Activated CD4-positive, alpha-beta T cell treated with anti-CD3 and anti-CD28 coated beads, Interleukin-2, amount 50 U/mL, for 24 hours (primary cell): ENCODE data around the gene AASS.

Source experiments
- DNase-seq, 2 donors: peaks; one replicate each; pipeline ENCODE4 v3.0.0-alpha.2; 2020; ENCODE audit warnings: low read depth in 1 of 2, low spot score in 1 of 2

AASS gene

DNA sequence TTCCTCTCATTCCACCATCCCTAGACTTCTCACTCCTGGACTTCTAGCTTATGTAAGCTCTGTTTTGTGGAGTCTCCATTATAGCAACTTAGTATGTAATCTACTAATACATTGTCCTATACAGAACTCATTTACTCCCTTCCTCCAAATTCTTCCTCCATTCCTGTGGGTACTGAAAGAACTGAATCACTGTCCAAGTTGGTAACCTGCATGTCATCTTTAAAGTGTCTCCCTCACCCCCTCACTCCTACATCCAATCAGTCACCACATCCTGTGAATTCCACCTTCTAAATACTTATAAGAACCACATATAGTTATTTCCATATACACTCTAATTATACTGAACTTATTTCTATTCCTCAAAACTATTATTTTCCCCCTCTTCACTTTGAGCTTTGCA lies 20.3 kb downstream of the AASS start:
- DNase-seq, result no peak

DNA sequence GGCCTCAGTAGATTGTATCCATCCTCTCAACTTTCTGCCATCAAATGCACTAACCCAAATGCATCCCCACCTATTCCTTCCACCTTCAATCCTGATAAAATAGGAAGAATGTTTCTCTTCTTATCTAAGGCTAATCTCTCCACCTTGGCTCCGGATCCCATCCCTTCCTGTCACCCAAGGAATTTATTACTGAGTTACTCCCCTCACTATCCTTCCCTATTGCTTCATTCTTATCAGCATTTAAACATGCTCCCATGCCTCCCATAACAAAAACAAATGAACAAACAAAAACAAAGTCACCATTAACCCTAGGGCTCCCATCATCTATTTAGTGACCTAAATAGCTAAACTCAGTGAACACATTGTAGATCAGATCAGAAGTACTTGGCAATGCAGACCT lies 25.3 kb downstream of the AASS start:
- DNase-seq, result no peak

DNA sequence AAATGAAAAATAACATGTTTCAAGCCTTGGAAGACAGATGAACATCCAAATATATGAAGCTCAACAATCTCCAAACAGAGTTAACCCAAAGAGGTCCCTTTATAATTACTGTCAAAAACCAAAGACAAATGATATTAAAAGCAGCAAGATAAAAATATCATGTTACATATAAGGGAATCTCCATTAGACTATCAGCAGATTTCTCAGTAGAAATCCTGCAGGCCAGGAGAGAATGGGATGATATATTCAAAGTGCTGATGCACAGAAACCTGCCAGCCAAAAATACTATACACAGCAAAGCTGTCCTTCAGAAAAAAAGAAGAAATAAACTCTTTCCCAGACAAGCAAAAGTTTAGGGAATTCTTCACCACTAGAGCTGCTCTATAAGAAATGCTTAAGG lies 41.0 kb downstream of the AASS start:
- DNase-seq, result no peak

DNA sequence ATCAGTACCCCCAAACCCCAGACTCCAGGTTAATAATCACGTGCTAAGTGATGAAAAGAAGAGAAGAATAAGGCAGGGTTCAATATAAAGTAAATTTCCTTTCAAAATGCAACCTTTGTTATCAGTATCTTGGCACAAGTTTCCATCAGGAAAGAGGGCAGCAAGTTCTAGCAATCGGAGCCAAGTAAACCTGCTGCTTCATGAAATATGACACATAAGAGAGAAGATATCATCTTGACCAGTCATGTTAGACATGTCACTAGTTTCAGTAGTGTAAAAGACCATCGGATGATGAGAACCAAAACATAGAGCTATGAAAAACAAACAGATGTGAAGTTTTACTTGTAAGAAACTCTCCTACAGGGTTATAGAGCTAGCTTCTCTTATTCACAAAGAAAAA lies 44.0 kb downstream of the AASS start:
- DNase-seq, result no peak

DNA sequence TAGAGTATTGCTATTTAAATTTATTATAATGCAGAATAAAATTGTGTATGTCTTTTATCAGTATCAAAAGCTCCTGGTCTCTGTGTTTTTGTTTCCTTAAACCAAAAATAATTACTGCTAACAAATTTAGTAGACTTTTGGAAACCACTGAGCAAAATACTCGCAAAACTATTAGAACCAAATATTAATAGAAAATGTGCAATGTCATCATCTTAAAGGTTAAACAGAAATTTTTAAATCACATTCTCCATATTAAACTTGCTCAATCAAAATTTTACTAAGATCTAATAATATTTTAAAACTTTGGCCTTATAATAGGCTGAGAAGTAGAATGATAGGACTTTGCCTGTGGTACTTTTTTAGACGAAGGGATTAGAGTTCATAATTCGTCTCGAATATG lies 48.4 kb downstream of the AASS start:
- no peak for DNase-seq

DNA sequence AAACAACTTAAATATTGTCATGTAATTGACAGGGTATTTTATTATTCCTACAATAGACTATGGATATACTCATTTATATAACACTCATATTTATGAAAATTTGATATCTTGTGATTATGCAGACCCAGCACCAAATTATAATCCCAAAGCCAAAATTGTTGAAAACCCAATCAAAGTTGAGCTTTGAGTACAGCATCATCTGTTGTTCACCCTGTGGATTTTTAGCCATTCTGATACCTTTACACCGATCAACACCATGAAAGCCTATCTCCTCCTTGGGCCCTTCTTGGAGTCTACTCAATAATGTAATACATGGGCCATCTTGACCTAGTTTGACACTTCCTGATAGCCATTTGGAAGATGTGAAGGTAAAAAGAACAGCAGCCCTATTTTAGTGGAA lies 49.5 kb downstream of the AASS start:
- no peak for DNase-seq

DNA sequence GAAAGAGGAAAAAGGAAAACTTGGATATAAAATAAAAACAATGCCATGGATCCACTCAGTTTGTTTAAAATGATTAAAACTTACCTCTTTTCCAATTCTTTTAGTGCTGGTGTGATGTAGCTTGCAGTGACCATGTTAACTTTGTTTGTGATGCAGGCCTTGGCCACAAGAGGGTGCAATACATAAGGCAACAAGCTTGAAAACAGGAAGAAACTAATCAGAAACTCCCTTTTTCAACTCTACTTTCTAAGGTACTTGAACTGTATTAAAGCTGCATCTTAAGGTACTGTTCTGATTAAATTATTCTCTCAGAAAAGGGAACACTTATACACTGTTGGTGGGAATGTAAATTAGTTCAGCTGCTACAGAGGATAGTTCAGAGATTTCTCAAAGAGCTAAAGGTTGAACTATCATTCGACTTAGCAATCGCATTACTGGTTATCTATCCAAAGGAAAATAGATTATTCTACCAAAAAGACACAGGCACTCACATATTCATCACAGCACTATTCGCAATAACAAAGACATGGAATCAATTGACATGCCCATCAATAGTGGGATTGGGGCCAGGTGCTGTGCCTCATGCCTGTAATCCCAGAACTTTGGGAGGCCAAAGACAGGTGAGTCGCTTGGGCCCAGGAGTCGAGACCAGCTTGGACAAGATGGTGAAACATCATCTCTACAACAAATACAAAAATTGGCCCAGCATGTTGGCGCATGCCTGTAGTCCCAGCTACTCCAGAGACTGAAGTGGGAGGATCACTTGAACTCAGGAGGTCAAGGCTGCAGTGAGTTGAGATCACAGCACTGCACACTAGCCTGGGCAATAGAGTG lies 50.9 kb downstream of the AASS start:
- DNase-seq, result peak in 1 of 2 donors; percentile 25

DNA sequence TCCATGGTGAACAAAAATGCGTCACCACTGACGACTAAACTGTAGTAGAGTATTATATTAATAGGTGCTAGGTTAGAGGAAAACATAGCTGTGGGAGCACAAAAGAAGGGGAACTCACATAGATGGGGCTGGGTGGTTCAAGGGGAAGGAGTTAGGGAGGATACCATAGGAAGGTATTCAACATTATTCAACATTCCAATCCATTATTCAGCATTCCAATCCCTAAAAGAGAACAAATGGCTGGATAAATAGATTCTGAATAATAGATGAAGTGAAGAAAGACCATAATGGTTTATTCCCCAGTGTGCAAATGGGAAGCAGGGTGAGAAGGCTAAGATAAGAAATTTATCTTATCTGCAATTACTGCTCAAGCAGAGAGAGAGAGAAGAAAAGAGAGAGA lies 61.4 kb downstream of the AASS start:
- DNase-seq, result no peak

DNA sequence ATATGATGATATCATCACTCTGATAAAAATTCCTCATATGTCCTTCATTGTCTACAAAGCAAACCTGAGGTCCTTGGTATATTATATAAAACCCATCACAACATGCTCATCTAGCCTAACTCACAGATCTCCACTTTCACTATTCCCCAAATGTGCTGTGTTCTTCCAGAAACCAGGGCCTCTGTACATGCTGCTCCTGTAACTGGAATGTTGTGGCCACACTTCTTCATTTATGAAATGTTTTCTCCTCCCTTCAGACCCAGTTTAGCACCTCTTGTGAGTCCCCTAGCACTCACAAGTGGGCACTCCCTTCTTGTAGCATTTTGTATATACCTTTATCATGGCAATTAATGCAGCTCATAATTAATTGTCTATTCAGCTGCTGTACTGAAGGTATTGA lies 61.9 kb downstream of the AASS start:
- DNase-seq, result no peak

DNA sequence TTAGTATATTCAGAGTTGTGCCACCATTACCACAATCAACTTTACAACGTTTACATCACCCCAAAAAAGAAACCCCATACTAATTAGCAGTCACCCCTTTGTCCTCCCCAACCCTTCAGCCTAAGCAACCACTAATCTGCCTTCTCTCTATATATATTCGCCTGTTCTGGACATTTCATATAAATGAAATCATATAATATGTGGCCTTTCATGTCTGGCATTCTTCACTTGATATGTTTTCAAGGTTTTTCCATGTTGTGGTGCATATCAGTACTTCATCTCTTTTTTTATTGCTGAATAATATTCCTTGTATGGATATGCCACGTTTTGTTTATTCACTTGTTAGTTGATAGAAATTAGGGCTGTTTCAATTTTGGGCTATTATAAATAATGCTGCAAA lies 70.4 kb downstream of the AASS start:
- DNase-seq, result no peak

DNA sequence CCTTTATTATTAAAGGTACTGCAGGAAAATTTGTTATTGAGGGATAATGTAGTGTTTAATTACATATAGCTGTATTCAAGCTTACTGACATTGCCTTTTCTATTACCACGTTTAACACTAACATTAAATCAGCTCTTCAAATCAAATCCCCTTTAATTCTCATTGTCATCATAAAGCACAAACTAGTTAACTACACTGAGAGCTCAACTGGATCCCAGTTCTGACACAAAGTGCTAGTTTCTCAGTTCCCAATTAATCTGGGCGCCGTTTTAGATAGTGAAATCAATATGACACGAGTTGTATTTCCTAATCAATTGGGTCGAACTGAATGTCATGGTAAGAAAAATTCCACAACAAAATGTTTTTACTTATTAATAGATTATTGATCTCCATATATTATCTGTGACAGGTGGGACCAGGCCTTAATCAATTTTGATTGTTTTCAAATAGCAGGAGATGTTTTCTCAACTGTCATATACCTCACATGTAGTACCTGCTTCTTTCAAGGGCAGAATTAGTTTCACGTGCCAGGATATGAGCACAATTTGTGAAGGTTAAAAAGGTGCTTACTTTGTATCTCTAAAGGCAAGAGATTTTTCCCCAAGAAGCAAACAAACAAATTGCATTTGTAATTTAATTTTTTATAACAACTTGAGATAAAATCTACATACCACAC lies 71.0 kb downstream of the AASS start:
- no peak for DNase-seq

DNA sequence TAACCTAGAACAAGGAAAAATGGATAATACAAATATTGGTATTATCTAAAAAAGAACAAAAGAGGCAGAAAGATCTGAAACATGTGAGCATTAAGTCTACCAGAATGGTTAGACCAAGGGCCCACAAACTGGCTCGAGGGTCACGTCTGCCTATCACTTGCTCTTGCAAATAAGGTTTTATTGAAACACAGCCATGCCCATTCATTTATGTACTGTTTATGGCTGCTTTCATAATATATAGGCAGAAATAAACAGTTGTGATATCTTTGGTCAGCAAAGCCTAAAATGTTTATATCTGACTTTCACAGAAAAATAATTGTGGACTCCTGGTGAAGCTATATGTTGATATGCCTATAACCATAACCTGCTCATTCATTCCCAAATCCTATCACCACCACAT lies 71.8 kb downstream of the AASS start:
- DNase-seq, result no peak

DNA sequence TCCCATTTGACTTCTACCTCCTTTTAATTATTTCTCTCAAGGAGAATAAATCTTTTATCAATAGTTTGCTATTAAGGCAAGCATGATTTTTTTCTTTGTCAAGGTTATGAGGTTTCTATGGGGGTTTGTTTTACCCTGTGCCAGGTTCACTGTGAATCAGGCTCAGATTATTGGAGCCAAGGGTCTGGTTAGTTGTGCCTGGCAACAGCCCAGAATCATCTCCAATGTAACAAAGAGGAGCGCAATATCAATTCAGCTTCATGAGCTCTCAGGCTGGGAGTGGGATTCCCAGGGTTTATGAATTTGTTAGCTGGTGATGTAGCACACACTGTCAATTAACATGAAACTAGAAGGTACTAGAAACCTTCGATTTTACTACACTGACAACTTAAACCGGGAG lies 73.2 kb downstream of the AASS start:
- DNase-seq, result no peak

DNA sequence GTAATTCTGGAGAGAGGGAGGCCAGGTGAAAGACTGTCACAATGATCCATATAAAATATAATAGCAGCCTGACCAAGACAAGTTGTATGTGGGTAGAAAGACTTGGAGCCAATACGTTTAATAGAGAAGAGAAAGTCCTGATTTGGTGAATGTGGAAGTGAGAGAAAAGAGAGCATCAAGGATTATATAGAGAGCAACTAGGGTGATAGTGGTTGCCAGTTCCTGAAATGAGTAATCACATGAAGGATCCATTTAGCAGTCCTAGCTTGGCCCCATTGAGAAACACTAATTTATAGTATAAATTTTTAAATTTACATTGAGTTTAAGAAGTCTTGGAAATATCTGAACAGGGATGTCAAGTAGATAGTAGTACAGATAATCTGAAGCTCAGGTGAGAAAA lies 74.0 kb downstream of the AASS start:
- DNase-seq, result no peak

DNA sequence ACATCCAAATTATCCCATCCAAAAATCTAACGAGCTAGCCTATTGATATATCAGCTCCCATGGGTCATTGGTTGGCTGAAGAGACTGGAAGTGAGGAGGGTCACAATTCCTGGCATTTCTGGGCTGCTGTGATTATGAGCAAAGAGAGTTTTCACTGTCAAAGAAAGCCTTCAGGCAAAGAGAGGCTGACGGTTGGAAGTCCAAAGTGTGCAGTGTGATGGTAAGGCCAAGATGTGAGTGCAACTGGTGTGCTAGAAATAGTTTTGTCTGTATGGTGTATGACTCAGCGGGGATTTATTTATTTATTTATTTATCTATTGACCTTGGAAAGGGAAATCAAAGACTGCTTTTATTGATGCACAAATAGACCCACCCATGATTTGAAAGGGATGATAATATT lies 75.0 kb downstream of the AASS start:
- no peak for DNase-seq

DNA sequence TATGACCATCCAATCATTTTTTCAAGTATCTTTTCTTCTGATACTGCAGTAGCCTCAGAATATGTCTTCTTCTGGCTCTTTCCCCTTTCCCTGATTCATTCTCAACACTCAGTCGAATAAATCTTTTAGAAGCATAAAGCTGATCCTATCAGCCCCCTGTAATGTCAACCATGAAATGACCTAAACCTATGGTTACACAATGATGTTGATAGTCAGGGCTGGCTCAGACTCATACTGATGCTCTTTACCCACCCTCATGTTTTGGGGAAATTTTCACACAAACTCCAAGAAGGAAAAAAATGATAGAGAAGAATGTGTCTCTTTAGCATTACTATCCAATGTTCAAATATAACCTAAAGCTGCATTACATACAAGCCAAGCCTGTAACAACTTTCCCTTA lies 76.0 kb downstream of the AASS start:
- no peak for DNase-seq

DNA sequence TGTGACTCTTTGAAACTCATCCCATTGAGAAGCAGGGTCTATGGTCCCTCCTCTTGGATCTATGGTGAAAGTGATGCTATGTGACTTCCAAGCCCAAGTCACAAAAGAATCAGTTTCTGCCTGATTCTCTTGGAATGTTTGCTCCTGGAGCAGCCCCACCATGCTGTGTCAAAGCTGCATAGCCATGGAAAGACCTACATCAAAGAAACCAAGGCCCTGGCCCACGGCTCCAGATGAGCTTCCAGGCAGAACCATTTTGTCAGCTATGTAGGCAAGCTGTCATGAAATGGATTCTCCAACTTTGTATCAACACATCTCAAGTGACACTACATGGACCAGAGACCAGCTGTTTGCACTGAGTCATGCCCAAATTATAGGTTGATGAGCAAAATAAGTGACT lies 77.0 kb downstream of the AASS start:
- DNase-seq, result no peak

DNA sequence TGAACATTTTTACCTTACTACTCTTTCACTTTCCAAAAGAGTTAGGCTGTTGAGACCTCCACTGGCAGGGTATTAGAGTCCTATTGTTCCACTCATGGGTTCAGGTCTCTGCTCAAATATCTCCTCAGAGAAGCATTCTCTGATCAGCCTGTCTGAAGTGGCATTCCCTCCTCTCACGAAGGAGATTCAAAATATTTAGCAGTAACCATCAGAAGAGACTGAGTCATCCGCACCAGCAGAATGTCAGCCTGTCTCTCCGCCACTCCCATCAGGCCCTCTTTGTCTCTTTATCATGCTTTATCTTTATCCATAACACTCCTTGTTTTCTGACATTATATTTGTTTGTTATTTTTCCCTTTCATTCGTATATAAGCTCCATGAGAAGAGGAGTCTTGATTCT lies 79.1 kb downstream of the AASS start:
- no peak for DNase-seq

DNA sequence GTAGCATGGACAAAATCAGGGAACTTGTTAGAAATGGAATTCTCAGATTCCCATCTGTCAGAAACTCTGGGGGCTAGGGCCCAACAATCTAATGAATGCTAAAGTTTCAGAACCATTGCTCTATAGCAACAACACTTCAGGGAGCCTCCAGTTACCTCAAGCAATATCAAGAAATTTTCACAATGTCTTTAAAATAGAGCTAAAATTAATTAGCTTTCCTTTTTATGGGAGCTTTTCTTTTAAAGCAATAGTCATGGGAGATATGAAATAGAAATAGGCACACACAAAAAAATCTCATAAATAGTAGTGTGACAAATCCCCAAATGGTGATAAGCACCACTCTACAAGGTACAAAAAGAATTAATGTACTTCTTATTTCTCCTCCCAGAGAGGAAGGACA lies 80.9 kb downstream of the AASS start:
- DNase-seq, result no peak

DNA sequence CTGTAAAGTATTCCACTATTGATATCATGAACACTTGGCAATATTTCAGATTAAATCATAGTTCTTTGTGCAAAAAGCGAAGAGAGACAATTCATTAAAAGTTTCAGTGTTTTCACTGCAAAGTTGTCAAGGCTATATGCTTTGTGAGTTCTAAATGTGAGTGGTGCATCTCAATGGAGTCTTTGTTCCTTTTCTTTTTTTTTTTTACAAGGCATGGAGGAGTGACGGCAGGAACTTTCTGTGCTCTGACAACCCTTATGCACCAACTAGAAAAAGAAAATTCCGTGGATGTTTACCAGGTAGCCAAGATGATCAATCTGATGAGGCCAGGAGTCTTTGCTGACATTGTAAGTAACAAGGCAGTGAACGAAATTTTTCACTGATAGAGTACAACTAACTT lies 84.5 kb downstream of the AASS start:
- DNase-seq, result no peak

DNA sequence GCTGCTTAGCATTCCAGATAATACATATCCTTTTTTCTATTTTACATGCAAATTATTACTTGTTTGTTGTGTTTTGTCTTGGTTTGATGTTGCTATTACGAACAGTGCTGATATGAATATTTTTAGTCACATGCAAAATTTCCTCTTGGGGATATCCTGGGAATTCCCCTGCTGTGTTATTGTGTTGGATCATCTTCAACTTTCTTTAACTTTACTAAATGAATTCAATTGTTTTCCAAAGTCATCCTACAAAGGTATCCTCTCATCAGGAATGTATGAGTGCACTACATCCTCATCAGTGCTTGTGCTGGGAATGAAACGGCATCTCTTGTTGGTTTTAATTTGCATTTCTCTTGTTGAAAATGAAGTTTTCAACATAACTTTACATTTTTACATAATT lies 87.1 kb downstream of the AASS start:
- DNase-seq, result no peak

DNA sequence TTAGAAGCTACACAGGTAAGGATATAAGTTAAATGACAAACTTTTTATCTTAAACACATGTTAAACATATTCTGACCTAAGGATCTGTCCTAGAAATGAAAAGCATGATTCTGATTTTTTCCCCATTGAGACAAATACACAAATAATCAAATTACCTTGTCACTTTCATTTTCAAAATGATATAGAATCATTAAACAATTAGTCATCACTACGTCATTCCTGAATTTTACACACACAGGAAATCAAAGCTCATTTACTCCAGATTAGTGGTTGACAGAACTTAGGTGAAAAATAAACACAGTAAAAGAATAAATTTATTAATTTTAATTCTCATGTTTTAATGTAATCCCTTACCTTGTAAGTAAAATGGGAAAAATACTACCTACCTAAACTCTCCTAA lies 89.0 kb downstream of the AASS start:
- no peak for DNase-seq

DNA sequence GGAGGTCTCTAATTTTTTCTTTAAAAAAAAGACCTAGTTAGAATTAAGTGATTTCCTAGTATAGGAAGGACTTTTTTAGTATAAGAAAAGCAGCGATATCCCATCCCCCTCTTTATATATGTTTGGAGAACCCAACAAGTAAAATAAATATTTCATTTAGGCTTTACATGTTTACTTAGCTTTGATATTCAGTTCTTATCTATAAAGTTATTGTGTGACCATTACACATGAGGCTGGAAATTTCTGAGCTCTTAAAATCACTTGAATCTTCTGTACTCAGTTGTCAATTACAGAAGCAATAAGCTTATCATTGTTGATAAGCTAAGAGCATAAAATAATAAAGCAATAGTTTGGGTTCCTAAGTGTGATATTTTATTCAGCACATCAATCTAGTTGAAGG lies 89.7 kb downstream of the AASS start:
- DNase-seq, result no peak
